Epithelial cell of proximal tubule (primary cell): ENCODE data around the gene CNN3. TPM values are rescaled to one million over a fixed set of nuclear protein-coding genes. Genes with fewer than 3 reads are reported as not detected.
A peak's percentile ranks its signal among the peaks of the same experiment; 100 is the strongest.

ENCODE experiments used
- DNase-seq: peaks from one replicate; pipeline ENCODE4 v3.0.0-alpha.2; 2011; ENCODE audit warnings: low read depth
- H3K4me3 ChIP-seq: 2 replicates; pipeline ENCODE4 v1.5.1; 2011; ENCODE audit warnings: low read depth, mild to moderate bottlenecking, low read length
- CTCF ChIP-seq: conservative IDR thresholded peaks from 2 replicates; pipeline ENCODE4 v1.5.1; 2012; ENCODE audit warnings: low read depth, mild to moderate bottlenecking, low read length
- total RNA-seq: library from RNA; depleted of rRNA; stranded (reverse); fragments of >200 nt; gene quantifications from 2 replicates; pipeline ENCODE4 v1.2.3, GENCODE V29; 2015

The CNN3 gene
- total RNA-seq, 1 donor from 2014 or later = 196 TPM

GRCh38 chr1:94929351-94930217 lies 2.7 kb upstream of the CNN3 start:
- no peak for TF ChIP-seq CTCF
- no peak for DNase-seq
- H3K4me3 ChIP-seq = peak overlapping the region; percentile 85

- H3K4me3 ChIP-seq = peak overlapping the region; percentile 85
- no peak for DNase-seq
- TF ChIP-seq CTCF = no peak
Observed at GRCh38 chr1:94928293-94928939, 1.5 kb upstream of the CNN3 start.

GRCh38 chr1:94927405-94928175 lies 680 bp upstream of the CNN3 start:
- H3K4me3 ChIP-seq = peak overlapping the region; percentile 85

GRCh38 chr1:94926126-94926914 lies 590 bp downstream of the CNN3 start:
- peak; percentile 38 for TF ChIP-seq CTCF
- DNase-seq = no peak
- peak overlapping the region; percentile 85 for H3K4me3 ChIP-seq

More at GRCh38 chr1:94927405-94928175, 680 bp upstream of the CNN3 start:
- no peak for DNase-seq
- no peak for TF ChIP-seq CTCF

GRCh38 chr1:94925561-94926125 lies 1.3 kb downstream of the CNN3 start:
- TF ChIP-seq CTCF = no peak
- peak overlapping the region; percentile 85 for H3K4me3 ChIP-seq
- DNase-seq = no peak

GRCh38 chr1:94925004-94925403 lies 1.9 kb downstream of the CNN3 start:
- no peak for TF ChIP-seq CTCF
- no peak for DNase-seq
- peak overlapping the region; percentile 85 for H3K4me3 ChIP-seq
